Measurements from ENCODE around the gene RSPH6A. TPM values are rescaled to one million over a fixed set of nuclear protein-coding genes. Genes with fewer than 3 reads are reported as not detected.

RSPH6A gene
- total RNA-seq, 6 donors from 2014 or later, result 0.15 to 5.2 (median 0.32) TPM; not detected in 2

DNA sequence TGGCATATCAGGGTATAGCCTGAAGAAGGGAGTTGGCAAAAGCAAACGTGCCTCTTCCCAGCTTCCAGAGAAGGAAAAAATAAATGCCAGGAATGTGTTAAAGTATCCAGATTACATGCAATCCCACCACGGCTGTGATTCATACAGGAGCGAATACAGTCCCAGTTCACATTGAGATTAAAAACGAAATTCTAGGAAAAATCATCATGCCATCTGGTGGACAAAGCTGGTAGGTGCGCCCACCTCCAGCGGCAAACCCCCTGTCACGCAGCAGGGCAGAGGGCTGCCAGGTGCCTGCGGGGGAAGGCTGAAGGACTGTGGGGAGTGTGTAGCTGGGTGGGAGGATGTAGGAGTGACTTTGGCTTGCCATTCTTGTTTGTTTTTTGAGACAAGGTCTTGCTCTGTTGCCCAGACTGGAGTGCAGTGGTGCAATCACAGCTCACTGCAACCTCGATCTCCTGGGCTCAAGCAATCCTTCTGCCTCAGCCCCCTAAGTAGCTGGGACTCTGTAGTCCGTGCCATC, 16.1 kb downstream of the RSPH6A start:
- TF ChIP-seq, protein P1, sequence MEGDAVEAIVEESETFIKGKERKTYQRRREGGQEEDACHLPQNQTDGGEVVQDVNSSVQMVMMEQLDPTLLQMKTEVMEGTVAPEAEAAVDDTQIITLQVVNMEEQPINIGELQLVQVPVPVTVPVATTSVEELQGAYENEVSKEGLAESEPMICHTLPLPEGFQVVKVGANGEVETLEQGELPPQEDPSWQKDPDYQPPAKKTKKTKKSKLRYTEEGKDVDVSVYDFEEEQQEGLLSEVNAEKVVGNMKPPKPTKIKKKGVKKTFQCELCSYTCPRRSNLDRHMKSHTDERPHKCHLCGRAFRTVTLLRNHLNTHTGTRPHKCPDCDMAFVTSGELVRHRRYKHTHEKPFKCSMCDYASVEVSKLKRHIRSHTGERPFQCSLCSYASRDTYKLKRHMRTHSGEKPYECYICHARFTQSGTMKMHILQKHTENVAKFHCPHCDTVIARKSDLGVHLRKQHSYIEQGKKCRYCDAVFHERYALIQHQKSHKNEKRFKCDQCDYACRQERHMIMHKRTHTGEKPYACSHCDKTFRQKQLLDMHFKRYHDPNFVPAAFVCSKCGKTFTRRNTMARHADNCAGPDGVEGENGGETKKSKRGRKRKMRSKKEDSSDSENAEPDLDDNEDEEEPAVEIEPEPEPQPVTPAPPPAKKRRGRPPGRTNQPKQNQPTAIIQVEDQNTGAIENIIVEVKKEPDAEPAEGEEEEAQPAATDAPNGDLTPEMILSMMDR (IDR thresholded peaks at IDR 0.05), result peak; percentile 82 to 90 (median 87)
- no peak for TF ChIP-seq POLR2A (IDR thresholded peaks at IDR 0.05)
- TF ChIP-seq EP300 (IDR thresholded peaks at IDR 0.05), result no peak
- H3K4me1 ChIP-seq, result peaks cover 0 to 11% (median 8%) of the 10 kb centered on the region in 4 donors
- WGBS, 2 donors, result 9% methylated on average over 8 to 10 of the region's 10 CpGs
- no peaks in the 10 kb centered on the region for H3K9me3 ChIP-seq
- H3K36me3 ChIP-seq, result no peaks in the 10 kb centered on the region
- DNase-seq, result peak; percentile 47 to 79
- no peaks in the 10 kb centered on the region for H3K27me3 ChIP-seq
- H3K27ac ChIP-seq, result no peak overlapping the region
- H3K4me3 ChIP-seq, result no peak overlapping the region
- peak; percentile 87 to 92 for ATAC-seq (ENCODE audit: low FRiP score in 2 of 2)

DNA sequence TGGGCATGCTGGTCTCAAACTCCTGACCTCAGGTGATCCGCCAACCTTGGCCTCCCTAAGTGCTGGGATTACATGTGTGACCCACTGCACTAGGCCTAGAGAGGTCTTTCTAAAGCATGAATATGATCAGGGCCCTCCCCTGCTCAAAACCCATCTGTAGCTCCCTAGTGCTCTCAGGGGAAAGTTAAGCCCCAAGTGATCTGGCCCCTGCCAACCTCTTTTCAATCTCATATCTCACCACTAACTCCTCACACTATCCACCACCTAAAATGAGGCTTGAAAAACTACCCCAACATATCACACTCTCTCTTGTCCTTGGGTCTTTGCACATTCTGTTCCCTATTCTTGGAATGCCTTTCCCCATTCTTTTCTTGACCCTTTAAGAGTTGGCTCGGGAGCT, 20.5 kb downstream of the RSPH6A start:
- WGBS, 2 donors, result 65 to 80% methylated on average over 2 of the region's 2 CpGs
- H3K4me1 ChIP-seq, result peaks cover 20 to 42% (median 29%) of the 10 kb centered on the region in 4 donors
- no peak overlapping the region for H3K27ac ChIP-seq
- TF ChIP-seq POLR2AphosphoS5 (IDR thresholded peaks at IDR 0.05) (no peak), EP300 (IDR thresholded peaks at IDR 0.05) (no peak), POLR2A (IDR thresholded peaks at IDR 0.05) (no peak)
- TF ChIP-seq, protein P1 (IDR thresholded peaks at IDR 0.05), result no peak
- DNase-seq (no peak), ATAC-seq (ENCODE audit: low FRiP score in 2 of 2) (no peak)
- H3K27me3 ChIP-seq, result no peaks in the 10 kb centered on the region
- H3K9me3 ChIP-seq, result no peaks in the 10 kb centered on the region
- peaks cover 0 to 14% (median 4%) of the 10 kb centered on the region in 4 donors for H3K36me3 ChIP-seq
- H3K4me3 ChIP-seq, result no peak overlapping the region

DNA sequence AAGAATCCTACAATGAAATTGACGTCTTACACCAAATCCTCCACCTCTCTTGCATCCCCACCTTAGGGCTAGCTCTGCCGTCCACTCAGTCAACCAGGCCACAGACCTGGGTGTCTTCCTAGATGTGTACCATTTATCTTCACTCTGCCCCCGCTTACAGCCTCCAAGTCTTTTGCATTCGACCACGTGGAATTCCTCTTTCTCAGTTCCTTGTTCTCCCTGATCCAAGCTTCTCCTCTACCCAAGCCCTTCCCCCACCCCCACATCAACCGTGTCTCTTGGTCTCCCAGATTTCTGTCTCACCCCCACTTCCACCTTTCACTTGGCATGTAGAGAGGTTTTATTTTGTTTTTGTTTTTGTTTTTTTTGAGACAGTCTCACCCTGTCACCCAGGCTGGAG, 21.2 kb downstream of the RSPH6A start:
- DNase-seq (no peak), ATAC-seq (ENCODE audit: low FRiP score in 2 of 2) (no peak)
- 53 to 57% methylated on average over 6 of the region's 6 CpGs for WGBS, 2 donors
- H3K27me3 ChIP-seq, result no peaks in the 10 kb centered on the region
- peaks cover 2 to 21% (median 11%) of the 10 kb centered on the region in 4 donors for H3K36me3 ChIP-seq
- H3K4me1 ChIP-seq, result peaks cover 20 to 34% (median 23%) of the 10 kb centered on the region in 4 donors
- no peaks in the 10 kb centered on the region for H3K9me3 ChIP-seq
- no peak overlapping the region for H3K4me3 ChIP-seq
- H3K27ac ChIP-seq, result no peak overlapping the region
- no peak for TF ChIP-seq POLR2AphosphoS5 (IDR thresholded peaks at IDR 0.05)
- TF ChIP-seq EP300 (IDR thresholded peaks at IDR 0.05), result no peak
- TF ChIP-seq, protein P1 (IDR thresholded peaks at IDR 0.05), result no peak
- TF ChIP-seq POLR2A (IDR thresholded peaks at IDR 0.05), result no peak

- H3K27ac ChIP-seq, result peak overlapping the region in 1 of 4 donors; percentile 20
- peaks cover 18 to 32% (median 22%) of the 10 kb centered on the region in 4 donors for H3K4me1 ChIP-seq
- 43% methylated on average over 3 of the region's 3 CpGs for WGBS, 2 donors
- H3K4me3 ChIP-seq, result peak overlapping the region in 3 of 4 donors; percentile 81 to 99 (median 88)
- H3K9me3 ChIP-seq, result no peaks in the 10 kb centered on the region
- no peaks in the 10 kb centered on the region for H3K27me3 ChIP-seq
- TF ChIP-seq EP300 (IDR thresholded peaks at IDR 0.05), result no peak
- no peak for TF ChIP-seq POLR2AphosphoS5 (IDR thresholded peaks at IDR 0.05)
- TF ChIP-seq POLR2A (IDR thresholded peaks at IDR 0.05), result no peak
- TF ChIP-seq, protein P1 (IDR thresholded peaks at IDR 0.05), result no peak
- H3K36me3 ChIP-seq, result peaks cover 8 to 28% (median 16%) of the 10 kb centered on the region in 4 donors
- no peak for DNase-seq
- ATAC-seq (ENCODE audit: low FRiP score in 2 of 2), result no peak
Measured at GRCh38 chr19:45793178-45793564, 21.9 kb downstream of the RSPH6A start.

All from upper lobe of left lung (tissue), 6 donors.